PC-9 (cell line): ENCODE data around the gene AP4M1. TPM values are rescaled to one million over a fixed set of nuclear protein-coding genes. Genes with fewer than 3 reads are reported as not detected.

Source experiments
- BruUV-seq: library from RNA; stranded (reverse); fragments of 400-500 nt; replicated peaks from 2 replicates; lab custom pipeline; 2021; lab: Mats Ljungman, UMichigan
- CTCF ChIA-PET: fragments of 300-600 bp; sonication (Branson Sonifier 250); formaldehyde crosslinking; loops from one replicate; lab custom pipeline; 2022; ENCODE audit warnings: antibody characterized with exemption; lab: Charles Lee
- POLR2A ChIA-PET: fragments of 300-600 bp; sonication (Branson Sonifier 250); formaldehyde crosslinking; loops from one replicate; lab custom pipeline; 2022; ENCODE audit warnings: antibody characterized with exemption; ENCODE audit not compliant: unreplicated experiment; lab: Charles Lee
- DNase-seq, 2 experiments: peaks; one replicate each; pipeline versions ENCODE4 v3.0.0 to v3.0.0-alpha.2; 2015 to 2022; ENCODE audit warnings: mixed read lengths in 1 of 2
- H2AFZ ChIP-seq: fragments of 200-600 bp; sonication (generic); 2 replicates; pipeline ENCODE4 v1.8.1; 2017; ENCODE audit warnings: antibody characterized with exemption
- H3F3A ChIP-seq: fragments of 200-600 bp; sonication (generic); 2 replicates; pipeline ENCODE4 v1.8.1; 2017; ENCODE audit warnings: antibody characterized with exemption, mild to moderate bottlenecking, low read depth; ENCODE audit not compliant: insufficient read depth
- H3K27ac ChIP-seq: fragments of 200-600 bp; sonication (generic); 2 replicates; pipeline ENCODE4 v1.6.1; 2016; ENCODE audit warnings: mixed run types
- H3K27me3 ChIP-seq: fragments of 200-600 bp; sonication (generic); 2 replicates; pipeline ENCODE4 v1.6.1; 2016; ENCODE audit warnings: low read depth, mixed run types; ENCODE audit not compliant: insufficient read depth
- H3K36me3 ChIP-seq: fragments of 200-600 bp; sonication (generic); 2 replicates; pipeline ENCODE4 v1.6.1; 2016; ENCODE audit warnings: low read depth, mixed run types
- H3K4me1 ChIP-seq: fragments of 200-600 bp; sonication (generic); replicated peaks from 2 replicates; pipeline ENCODE4 v1.6.1; 2016; ENCODE audit warnings: mixed run types; ENCODE audit not compliant: insufficient read depth
- H3K4me2 ChIP-seq: fragments of 200-600 bp; sonication (generic); 2 replicates; pipeline ENCODE4 v1.6.1; 2017; ENCODE audit warnings: mixed run types
- H3K4me3 ChIP-seq: fragments of 200-600 bp; sonication (generic); 2 replicates; pipeline ENCODE4 v1.6.1; 2016; ENCODE audit warnings: mixed run types
- H3K79me2 ChIP-seq: fragments of 200-600 bp; sonication (generic); 2 replicates; pipeline ENCODE4 v1.6.1; 2017; ENCODE audit warnings: low read depth, mixed run types
- H3K9me2 ChIP-seq: fragments of 200-600 bp; sonication (generic); 2 replicates; pipeline ENCODE4 v1.8.1; 2017; ENCODE audit warnings: mild to moderate bottlenecking; ENCODE audit not compliant: insufficient read depth
- H3K9me3 ChIP-seq: fragments of 200-600 bp; sonication (generic); 2 replicates; pipeline ENCODE4 v1.8.1; 2016; ENCODE audit warnings: low read depth; ENCODE audit not compliant: insufficient read depth
- H4K20me1 ChIP-seq: fragments of 200-600 bp; sonication (generic); 2 replicates; pipeline ENCODE4 v1.8.1; 2017; ENCODE audit not compliant: insufficient read depth
- CTCF ChIP-seq: fragments of 200-600 bp; sonication (generic); conservative IDR thresholded peaks from 2 replicates; pipeline ENCODE4 v1.6.1; 2017; ENCODE audit warnings: mixed run types, antibody characterized with exemption, mild to moderate bottlenecking, moderate library complexity
- EZH2 ChIP-seq: fragments of 200-600 bp; sonication (generic); IDR thresholded peaks from 2 replicates; pipeline ENCODE4 v1.8.0; 2017; ENCODE audit warnings: antibody characterized with exemption, low read depth
- intact Hi-C: fragments of 100-400 bp; cut with micrococcal nuclease; formaldehyde crosslinking; loops from one replicate; pipeline ENCODE4 v1.10.0; 2022; ENCODE audit not compliant: unreplicated experiment
- total RNA-seq: library from RNA; stranded (reverse); gene quantifications from 2 replicates; pipeline ENCODE4 v1.2.3, GENCODE V29; 2021

The AP4M1 gene
- total RNA-seq, 1 experiment from 2014 or later, result 18.1 TPM

- DNase-seq, result no peak
- Histone ChIP-seq H3K9me3 (no peaks in the 10 kb centered on the region), H3K79me2 (peaks cover 39% of the 10 kb centered on the region), H3K36me3 (peaks cover 52% of the 10 kb centered on the region), H3K27ac (no peak overlapping the region), H4K20me1 (peaks cover 22% of the 10 kb centered on the region; the same call in 1 of the 2 replicates), H2AFZ (no peak overlapping the region), H3K27me3 (no peaks in the 10 kb centered on the region), H3K4me2 (no peak overlapping the region), H3K4me1 (peaks cover 12% of the 10 kb centered on the region; the same call in 1 of the 2 replicates), H3K9me2 (no peaks in the 10 kb centered on the region), H3K4me3 (no peak overlapping the region), H3F3A (peaks cover 92% of the 10 kb centered on the region)
- intact Hi-C loops, result no loop called here
- TF ChIP-seq EZH2 (no peak), CTCF (no peak)
- BruUV-seq, result no TSS peak
- ChIA-PET POLR2A (no interaction called here), CTCF (no interaction called here)
These were observed 5.7 kb upstream of the AP4M1 start for GRCh38 chr7:100095704-100096103.

DNA sequence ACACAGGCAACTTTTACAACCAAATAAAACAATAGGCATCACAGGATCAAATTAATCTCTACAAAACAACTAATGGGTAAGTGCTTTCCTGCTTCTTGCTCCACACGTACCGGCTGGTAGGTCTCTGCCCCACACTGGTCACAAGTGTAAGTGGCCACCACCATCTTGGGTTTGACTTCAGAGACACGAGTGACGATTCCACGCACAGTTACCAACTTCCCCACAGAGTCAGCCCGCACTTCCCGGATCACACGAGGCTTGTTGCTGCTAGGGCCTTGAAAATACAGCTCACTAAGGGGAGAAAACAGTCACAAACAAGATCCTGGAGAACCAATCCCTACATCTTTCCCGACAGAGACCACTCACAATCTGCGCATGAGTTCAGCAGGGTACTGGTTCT, 2.5 kb upstream of the AP4M1 start:
- no peak overlapping the region for H3K27ac ChIP-seq

DNA sequence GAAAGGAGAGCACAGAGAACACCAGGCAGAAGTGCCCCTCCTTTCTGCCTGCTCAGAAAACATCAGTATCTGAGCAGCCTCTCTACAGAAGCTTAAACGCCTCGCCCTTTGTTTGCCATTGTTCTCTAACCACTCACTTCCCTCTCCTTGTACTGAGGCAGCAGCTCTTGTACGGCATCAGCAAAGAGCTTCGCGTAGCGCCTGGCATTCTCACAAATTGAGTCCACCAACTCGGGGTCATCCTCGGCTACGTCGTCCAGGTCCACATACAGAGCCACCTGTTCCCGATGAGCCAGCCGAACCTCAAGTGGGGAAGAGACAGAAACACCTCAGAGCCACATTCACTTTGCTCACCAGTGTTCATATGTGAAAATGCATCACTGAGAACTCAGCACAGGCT, 2.0 kb upstream of the AP4M1 start:
- Histone ChIP-seq H3K36me3 (peaks cover 43% of the 10 kb centered on the region), H3K9me2 (no peaks in the 10 kb centered on the region), H4K20me1 (peaks cover 15% of the 10 kb centered on the region; the same call in 1 of the 2 replicates), H3K4me2 (peak overlapping the region; percentile 94), H3K27me3 (no peaks in the 10 kb centered on the region), H2AFZ (no peak overlapping the region), H3K9me3 (no peaks in the 10 kb centered on the region), H3F3A (peaks cover 70% of the 10 kb centered on the region), H3K4me1 (peaks cover 19% of the 10 kb centered on the region), H3K4me3 (peak overlapping the region; percentile 99), H3K79me2 (peaks cover 48% of the 10 kb centered on the region), H3K27ac (no peak overlapping the region)
- intact Hi-C loops, result no loop called here
- no peak for DNase-seq
- no TSS peak for BruUV-seq
- ChIA-PET CTCF (interaction anchor here (0.6 kb wide), 1 partner anchor 218 kb away, joined by 3 read pairs; no protein-coding TSS in a partner anchor), POLR2A (no interaction called here)
- TF ChIP-seq EZH2, result no peak

More for the DNA sequence above, 2.5 kb upstream of the AP4M1 start:
- peaks cover 19% of the 10 kb centered on the region for H3K4me1 ChIP-seq
- peak overlapping the region; percentile 94 for H3K4me2 ChIP-seq
- H4K20me1 ChIP-seq, result peaks cover 15% of the 10 kb centered on the region; the same call in 1 of the 2 replicates
- intact Hi-C loops, result no loop called here
- CTCF ChIA-PET, result interaction anchor here (0.6 kb wide), 1 partner anchor 218 kb away, joined by 3 read pairs; no protein-coding TSS in a partner anchor
- no peak for DNase-seq
- H3K79me2 ChIP-seq, result peaks cover 48% of the 10 kb centered on the region
- H2AFZ ChIP-seq, result no peak overlapping the region
- no peaks in the 10 kb centered on the region for H3K9me3 ChIP-seq
- no TSS peak for BruUV-seq
- TF ChIP-seq EZH2 (no peak), CTCF (no peak)
- POLR2A ChIA-PET, result no interaction called here
- peaks cover 48% of the 10 kb centered on the region for H3K36me3 ChIP-seq
- H3K27me3 ChIP-seq, result no peaks in the 10 kb centered on the region
- H3K4me3 ChIP-seq, result no peak overlapping the region
- H3F3A ChIP-seq, result peaks cover 76% of the 10 kb centered on the region
- H3K9me2 ChIP-seq, result no peaks in the 10 kb centered on the region
